G401.6 (cell line): ENCODE results near the gene LPAR6.

Experiments used
- FAIRE-seq: peaks from 2 replicates; lab custom pipeline; 2012; peaks lifted over from hg19 to GRCh38; lab: Jason Lieb, UNC

LPAR6 gene

DNA sequence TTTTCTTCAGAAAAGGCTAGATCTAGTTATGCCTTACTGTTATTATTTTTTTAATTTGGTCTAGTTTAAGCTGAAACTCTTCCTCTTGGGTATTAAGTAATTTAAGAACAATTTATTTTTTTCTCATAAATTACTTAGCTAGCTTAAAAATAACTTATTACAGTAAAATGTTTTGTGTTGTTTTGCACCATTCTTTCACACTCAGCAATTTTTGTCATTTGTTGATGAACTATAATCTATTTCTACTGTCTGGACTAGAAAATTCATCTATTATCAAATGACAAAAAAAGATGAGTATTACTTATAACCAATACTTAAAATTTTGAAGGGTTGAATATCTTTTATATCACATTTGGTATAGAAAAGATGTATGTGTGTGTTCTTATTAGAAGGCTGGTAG is 1.6 kb upstream of the LPAR6 start:
- FAIRE-seq: peak; percentile 44

DNA sequence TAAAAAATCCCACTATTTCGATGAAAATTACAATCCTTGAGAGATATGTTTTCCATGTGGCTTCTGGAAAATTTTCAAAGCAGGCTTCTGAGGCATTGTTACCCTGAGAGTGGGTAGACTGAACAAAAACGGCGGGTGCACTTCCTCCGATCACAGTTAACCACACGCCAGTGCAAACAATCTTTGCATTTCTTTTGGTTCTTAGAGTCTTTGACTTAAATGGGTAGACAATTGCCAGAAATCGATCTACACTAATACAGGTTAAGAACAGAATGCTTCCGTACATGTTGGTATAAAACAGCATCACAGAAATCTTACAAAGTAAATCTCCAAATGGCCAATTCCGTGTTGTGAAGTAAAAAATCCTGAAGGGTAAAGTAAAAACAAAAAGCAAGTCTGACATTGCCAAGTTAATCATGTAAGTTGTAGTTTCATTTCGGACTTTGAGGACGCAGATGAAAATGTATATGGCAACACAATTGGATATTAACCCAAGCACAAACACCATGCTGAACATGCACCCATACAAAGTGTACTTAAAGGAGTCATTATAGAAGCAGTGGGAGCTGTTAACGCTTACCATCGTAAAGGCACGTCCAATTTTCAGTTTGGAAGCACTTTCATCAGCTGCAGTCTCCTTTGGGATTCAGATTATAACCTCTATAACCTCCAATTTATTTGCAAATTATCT is 927 bp downstream of the LPAR6 start:
- no peak for FAIRE-seq

DNA sequence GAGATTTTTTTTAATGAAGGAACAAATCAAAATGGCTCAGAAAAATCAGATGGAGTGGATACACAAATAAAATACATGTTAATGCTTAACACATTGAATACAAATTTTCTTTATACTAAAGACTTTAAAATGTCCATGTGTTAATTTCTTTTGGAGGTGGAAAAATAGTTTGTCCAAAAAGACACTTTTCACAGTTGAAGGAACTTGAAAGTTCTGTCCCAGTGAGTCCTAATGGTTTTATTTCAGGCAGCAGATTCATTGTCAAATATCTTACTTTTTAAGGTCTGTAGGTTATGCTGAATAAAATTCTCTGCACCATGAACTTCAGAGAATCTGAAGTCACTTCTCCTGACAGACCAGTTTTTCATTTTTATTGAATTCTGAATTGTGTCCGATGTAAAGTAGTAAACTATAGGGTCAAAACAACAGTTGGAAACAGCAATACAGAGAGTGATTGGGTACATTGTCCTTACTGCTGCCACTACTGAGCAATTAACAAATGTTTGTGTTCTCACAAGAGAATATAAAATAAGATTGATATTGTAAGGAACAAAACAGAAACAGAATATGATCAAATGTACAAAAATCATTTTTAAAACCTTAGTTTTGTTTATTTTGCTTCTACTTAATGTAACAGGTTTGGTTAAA is 1.6 kb downstream of the LPAR6 start:
- FAIRE-seq: no peak

DNA sequence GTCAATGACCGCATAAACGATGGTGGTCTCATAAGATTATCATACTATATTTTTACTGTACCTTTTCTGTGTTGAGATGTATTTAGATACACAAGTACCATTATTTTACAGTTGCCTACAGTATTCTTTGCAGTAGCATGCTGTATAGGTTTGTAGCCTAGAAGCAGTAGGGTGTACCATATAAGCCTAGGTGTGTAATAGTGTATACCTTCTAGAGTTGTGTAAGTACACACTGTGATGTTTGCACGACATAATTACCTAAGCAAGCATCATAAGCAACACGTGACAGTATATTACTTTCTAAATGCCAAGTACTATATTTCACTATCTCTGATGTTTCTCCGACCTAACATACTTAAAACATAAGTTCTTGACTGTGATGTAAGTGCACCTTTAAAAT is 2.7 kb downstream of the LPAR6 start:
- FAIRE-seq: no peak

DNA sequence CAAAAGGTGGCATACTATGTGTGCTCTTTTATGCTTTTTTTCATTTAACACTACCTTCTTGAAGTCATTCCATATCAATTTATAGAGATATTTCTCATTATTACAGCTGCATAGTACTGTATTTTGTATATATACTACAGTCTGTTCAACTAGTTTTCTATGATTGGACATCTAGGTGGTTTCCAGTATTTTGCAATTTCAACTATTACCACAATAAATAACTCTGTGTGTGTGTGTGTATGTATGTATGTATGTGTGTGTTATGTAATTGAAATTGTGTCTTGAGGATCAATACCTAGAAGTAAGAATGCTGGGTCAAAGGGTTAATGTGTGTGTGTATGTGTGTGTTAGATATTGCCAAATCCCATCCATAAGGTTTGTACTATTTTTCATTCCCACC is 7.0 kb downstream of the LPAR6 start:
- no peak for FAIRE-seq

DNA sequence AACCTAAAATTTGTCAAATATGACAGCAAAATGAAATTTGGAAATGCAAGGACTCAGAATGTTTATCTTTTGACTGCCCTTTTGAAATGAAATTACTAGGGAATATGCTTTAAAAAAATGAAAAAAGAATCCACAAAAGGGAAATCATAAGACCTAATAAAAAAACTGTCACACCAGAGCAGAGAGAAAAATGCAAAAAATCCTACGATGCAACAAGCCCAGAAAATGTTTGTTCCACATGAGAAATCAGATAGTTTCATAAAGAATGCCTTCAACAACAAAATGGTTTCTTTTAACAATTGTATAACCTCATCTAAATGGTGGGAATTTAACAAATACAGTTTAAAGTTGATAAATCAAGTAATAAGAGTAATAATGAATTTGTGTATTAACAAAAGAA is 8.0 kb downstream of the LPAR6 start:
- FAIRE-seq: no peak

DNA sequence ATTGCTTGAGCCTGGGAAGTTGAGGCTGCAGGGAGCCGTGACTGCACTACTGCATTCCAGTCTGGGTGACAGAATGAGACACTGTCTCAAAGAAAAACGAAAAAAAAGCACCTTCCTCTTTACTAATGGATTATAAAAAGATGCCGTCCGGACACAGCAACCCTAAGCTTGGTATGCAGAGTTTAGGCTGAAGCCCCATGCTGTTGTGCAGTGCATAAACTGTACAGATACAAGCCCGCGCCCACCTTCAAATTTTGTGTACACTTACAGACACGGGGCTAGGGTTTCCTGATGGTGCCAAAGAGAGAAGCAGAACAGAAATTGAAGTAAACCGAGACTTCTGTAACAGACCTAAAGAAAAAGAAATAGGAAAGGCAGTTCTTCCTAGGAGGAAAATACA is 9.0 kb downstream of the LPAR6 start:
- FAIRE-seq: no peak

DNA sequence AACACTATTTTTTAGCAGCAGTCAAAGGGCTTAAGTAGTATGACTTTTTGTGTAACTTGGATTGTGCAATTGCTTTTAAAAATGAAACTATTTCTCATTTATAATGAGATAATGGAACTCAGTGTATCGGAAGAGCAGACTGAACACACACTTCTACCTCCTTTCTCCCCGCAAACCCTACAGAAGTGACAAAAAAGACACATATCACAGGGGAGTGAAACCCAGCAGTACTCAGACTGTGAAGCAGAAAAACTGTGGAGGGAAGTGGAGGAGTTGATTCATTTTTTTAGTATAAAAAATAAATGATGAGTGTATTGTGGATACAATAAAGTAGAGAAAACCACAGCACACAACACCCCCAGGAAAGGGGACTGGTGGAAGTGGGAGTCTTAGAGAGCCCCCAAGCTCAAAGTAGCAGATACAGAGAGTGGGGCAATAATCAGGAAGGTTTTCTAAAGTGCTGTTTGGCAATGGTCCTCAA is 9.7 kb downstream of the LPAR6 start:
- no peak for FAIRE-seq

DNA sequence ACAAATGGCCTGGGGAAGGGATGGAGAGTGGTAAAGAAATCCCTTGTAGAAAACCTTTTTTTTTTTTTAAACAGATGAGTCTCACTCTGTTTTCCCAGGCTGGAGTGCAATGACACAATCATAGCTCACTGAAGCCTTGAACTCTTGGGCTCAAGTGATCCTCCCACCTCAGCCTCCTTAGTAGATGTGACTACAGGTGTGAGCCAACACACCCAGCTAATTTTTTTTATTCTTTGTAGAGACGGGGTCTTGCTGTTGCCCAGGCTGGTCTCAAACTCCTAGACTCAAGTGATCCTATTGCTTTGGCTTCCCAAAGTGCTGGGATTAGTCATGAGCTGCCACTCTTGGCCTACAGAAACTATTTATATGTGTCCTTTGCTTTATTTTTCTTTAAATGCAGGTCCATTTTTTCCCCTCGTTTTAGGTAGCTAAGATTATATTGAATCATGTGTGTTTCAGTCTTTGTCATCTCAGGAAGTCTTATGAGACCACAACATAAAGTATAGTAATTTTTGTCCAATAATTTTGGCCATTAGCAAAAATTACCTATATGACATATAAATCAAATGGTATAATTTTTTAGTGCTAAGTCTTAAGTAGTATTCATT is 10.5 kb downstream of the LPAR6 start:
- no peak for FAIRE-seq

DNA sequence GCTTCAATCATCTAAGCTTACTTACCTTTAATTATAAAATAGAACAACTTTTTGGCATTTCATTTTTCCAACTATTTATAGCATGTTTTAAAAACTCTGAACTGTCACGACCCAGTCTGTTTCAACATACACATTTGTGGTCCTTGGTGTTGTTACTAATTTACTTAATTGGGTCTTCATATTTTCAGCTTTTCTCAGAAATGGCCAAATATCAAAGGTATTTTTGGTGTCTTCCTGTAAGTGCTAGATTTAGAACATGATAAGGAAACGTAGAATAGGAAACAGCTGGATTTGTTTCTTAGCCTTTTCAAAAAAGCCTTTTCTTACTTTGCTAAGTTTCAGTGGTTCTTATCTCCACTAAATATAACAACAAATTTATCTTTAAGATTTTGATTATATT is 11.4 kb downstream of the LPAR6 start:
- no peak for FAIRE-seq

DNA sequence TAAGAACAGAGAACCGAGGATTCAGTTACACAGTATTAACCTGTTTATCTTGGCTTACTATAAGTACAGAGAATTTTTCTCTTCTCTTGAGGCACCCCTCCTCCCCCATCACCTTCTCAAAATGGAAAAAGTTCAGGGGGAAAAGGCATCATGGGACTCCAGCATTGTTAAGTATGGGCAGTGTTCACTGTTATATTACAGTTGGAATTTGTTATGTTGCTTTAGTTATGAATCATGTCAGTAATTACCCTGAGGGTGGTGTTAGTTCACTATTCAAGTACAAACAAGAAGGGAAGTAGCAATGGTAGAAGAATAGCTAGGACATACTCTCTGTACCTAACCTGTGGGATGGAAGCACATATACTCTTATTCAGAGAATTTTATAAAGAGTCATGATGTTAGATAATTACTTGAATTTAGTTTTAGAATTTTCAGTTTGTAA is 12.0 kb downstream of the LPAR6 start:
- FAIRE-seq: no peak

DNA sequence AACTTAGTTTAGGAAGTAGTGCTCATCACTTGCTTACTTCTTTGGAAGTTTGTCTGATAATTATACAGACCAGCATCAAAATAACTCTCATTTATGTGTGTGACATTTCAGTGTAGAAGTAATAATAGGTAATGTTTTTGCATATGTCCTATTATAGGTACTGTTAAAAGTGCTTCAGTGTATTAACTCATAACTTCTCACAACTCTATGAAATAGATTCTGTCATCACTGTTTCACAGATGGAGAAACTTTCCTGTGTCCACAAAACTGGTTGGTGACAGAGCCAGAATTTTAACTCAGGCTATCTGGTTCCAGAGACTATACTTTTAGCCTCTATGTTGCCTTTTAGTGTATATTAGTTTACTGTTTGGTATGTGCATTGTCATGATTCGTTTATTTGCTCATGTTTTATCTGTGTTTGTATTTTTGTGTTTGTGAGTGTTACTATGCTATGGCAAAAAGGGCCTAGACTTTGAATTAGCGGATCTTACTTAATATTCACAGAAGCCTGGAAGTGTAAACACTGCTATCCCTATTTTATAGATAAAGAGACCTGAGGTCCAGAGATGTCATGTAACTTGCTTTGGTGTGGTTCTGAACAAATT is 12.7 kb downstream of the LPAR6 start:
- FAIRE-seq: no peak

DNA sequence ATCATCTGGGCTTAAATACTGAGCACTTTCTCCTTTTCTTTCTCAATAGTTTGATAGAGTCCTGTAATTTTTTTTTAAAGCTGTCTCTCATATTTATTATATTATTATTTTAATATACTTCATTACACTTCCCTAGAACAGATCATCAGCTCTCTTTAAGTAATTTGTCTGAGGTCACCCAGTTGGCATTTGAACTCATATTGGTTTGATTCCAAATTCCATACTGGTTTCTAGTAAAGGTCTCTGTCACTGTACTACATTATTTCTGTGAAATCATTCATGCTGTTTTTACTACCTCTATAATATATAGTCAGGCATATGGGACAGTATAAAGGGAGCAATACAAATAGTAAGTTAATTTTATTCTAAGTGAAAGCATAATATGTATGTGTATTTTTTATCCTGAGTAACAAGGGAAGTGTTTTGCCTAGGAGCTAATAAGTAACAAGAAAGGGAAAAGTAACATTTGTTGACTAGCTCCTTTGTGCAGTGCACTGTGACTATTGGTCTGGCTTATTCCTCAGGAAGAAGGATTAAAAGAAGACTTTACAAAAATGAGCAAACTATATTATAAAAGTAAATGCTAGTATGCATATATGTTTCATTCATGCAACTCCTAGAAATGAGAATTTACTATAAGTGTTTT is 14.3 kb downstream of the LPAR6 start:
- no peak for FAIRE-seq

DNA sequence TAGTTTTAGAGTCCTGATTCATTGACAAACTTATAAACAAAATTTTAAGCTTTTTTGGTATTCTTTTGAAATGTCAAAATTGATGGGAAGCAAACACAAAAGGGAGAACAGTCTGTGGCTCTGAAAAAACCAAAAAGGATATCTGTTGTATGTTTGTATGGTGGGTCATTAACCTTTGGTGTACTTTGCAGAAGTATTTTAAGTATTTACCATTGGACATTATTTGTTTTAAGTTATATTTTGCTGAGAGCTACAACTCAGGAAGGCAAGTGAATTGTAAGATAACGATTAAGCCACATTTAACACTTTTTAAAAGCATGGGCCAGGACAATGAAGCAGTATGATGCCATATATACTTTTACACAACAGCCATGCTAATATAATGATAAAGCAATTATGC is 15.2 kb downstream of the LPAR6 start:
- FAIRE-seq: no peak

DNA sequence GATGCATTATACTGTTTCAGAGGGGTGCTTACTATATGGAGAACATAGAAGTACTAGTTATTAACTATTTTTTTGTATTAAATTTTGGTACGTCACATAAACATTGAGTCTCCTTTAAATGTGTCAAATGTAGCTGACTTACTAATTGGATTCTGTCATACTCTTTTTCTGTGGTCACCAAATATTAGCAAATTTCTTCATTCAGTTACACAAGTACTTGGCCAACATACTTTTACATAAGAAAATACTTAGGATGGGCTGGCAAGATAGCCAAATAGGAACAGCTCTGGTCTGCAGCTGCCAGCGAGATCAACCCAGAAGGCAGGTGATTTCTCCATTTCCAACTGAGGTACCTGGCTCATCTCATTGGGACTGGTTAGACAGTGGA is 19.2 kb downstream of the LPAR6 start:
- no peak for FAIRE-seq

DNA sequence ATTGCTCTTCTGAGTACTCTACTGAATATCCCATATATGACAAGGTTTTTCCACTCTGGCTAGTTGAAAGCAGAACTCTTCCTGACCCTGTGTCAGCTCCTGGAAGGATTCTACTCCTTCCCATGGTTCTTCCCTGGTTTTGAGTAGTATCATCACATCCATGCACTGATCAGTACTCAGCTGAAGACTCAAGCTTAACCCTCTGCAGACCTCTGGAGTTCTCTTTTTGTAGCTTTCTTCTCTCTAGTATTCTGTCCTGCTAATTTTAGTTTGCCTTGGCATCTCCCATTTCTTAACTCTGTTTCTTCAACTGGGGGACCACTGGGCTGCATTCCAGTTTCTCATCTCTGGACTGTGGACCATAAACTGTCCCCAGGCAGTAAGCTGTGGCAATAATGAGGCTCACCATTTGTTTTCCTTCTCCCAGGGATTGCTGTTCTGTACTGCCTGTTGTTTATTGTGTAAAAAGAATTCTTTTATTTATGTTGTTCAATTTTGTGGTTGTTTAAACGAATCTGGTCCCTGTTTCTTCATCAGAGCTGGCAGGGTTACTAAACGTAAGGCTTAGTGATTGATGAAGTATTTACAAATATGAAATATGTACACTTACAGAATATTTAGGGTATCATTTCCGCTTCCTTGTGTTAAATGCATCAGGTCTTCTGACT is 19.7 kb downstream of the LPAR6 start:
- FAIRE-seq: no peak

DNA sequence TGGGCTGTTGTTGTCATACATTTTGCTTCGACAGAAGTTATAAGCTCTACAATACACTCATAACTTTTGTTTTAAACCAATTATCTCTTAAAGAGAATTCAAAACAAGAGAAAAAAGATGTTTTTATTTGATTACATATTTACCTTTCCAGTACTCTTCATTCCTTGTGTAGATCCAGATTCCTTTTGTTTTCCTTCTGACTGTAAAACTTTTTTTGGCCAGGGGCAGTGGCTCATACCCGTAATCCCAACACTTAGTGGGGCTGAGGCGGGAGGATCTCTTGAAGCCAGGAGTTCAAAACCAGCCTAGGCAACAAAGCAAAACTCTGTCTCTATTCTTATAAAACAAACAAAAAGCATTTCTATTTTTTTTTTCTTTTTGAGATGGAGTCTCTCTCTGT is 21.7 kb downstream of the LPAR6 start:
- FAIRE-seq: no peak

DNA sequence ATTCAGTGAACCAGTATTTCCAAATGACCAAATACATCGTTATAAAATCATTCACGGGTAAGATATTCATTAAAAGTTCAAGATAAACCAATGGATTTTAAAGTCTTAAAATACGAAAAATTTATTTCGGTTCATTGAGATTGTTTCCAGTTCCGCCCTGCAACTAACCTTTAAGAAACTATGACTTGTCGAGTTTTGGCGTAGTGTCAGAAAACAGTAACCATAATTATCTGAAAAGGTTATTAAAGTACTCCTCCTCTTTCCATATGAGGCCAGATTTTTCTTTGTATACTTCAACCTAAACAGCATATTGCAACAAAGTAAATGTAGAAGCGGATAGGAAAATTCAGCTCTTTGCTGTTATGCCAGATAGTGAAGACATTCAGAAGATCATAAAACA is 26.1 kb downstream of the LPAR6 start:
- no peak for FAIRE-seq

DNA sequence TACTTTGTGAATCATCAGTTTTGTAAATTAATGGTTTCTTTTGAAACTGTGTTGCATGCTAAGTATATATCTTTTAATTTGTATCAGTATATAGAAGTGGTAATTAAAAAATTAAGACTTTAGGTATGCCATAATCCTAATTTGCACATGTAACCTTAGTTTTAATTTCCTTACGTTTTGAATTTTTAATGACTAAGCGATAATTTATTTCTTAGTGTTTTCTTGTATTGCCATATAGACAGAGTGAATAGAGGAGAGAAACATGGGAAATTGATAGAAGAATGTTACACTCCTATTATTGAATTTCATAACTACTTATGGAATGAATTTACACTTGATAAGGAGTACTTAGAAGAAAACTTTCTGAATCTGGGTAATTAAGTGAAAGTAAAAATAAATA is 29.5 kb downstream of the LPAR6 start:
- FAIRE-seq: no peak

DNA sequence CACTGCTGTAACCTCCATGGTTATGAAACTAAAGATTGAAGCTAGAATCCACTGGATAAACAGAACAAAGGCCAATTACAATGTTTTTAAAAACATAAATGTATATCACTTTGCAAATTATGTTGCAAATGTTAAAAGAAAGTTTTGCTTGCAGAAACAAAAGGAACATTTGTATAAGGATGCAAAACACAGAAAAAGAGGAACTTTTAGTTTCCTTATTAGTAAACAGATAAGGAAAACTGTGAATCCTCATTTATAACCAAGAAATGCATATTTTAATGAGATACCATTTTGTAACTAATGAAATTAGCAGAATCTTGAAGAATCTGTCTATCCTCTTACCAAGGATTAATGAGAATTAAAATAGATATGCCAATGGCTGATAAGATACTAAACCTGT is 32.3 kb downstream of the LPAR6 start:
- FAIRE-seq: no peak

DNA sequence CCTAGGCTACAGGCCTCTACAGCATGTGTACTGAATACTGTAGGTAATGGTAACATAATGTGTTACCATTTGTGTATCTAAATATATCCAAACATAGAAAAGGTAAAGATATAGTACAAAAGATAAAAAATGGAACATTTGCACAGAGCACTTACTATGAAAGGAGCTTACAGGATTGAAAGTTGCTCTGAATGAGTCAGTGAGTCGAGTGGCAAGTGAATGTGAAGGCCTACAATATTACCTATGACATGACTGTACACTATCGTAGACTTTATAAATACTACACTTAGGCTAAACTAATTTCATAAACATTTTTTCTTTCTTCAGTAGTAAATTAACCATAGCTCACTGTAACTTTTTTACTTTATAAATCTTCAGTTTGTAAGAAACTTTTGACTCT is 35.1 kb downstream of the LPAR6 start:
- FAIRE-seq: no peak

DNA sequence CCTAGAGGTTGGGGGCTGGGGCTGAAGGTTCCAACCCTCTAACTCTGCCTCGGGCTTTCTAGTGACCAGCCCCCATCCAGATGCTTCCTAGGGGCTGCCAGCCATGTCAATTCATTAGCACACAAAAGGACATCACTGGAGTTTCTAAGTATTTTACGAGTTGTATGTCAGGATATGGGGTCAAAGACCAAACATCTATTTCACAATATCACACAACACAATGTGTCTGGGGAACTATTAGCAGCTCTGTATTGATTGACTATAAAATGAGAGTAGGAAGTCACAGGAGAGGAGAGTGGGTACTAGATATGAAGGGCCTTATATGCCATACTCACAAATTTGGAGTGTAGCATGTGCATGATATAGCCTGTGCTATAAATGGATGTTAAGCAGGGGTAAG is 42.1 kb downstream of the LPAR6 start:
- no peak for FAIRE-seq
